Measurements from ENCODE around the gene S100A4. TPM values are rescaled to one million over a fixed set of nuclear protein-coding genes. Genes with fewer than 3 reads are reported as not detected.
A peak's percentile ranks its signal among the peaks of the same experiment; 100 is the strongest.
"Not testable (repeated sequence)": the region's sequence is repeated elsewhere in the genome, so short reads cannot be mapped to it uniquely, and the experiment has no call there.

The S100A4 gene
- total RNA-seq, 2 experiments from 2014 or later: 352 to 382 TPM

GRCh38 chr1:153567621-153568366 is 22.2 kb upstream of the S100A4 start:
- POLR2A ChIA-PET: interaction anchor here (0.9 to 6.5 kb wide), 4 partner anchors 23 to 66 kb away, joined by 3 to 99 read pairs (median 4); partner anchors contain the start of genes CHTOP and S100A6
- Mint-ChIP-seq H3K27me3 (peaks cover 1% of the 10 kb centered on the region), H3K9me3 (no peaks in the 10 kb centered on the region), H3K36me3 (no peaks in the 10 kb centered on the region), H3K27ac (peak overlapping the region; percentile 87), H3K4me3 (peak overlapping the region; percentile 24), H3K4me1 (ENCODE audit: low read depth) (peaks cover 63% of the 10 kb centered on the region)
- DNase-seq: peak; percentile 86
- CTCF ChIA-PET: interaction anchor here (0.6 to 7.5 kb wide), 21 partner anchors 10 to 224 kb away, joined by 3 to 269 read pairs (median 6); partner anchors contain the start of genes CHTOP, S100A1, S100A4 and S100A5
- intact Hi-C loops (cut with micrococcal nuclease): loop anchor here (1.0 to 5.0 kb wide), 4 partner anchors 34 to 160 kb away; partner anchors contain the start of genes INTS3 and SNAPIN

GRCh38 chr1:153566414-153567371 is 21.1 kb upstream of the S100A4 start:
- CTCF ChIA-PET: interaction anchor here (0.7 to 2.4 kb wide), 9 partner anchors 22 to 67 kb away, joined by 3 to 45 read pairs (median 5); partner anchors contain the start of genes CHTOP, S100A4, S100A5 and S100A6
- H3K4me1 Mint-ChIP-seq (ENCODE audit: low read depth): peaks cover 53% of the 10 kb centered on the region

GRCh38 chr1:153565529-153566374 is 20.1 kb upstream of the S100A4 start, which contains the start of gene S100A2:
TSS of gene S100A2 (minus strand) at chr1:153565844. CDS start at chr1:153563877, 1,967 bp downstream.
- peak within 1 kb of the TSS; percentile 71 for H3K4me3 Mint-ChIP-seq
- CTCF ChIA-PET: interaction anchor here (1.0 to 2.4 kb wide), 8 partner anchors 21 to 68 kb away, joined by 3 to 45 read pairs (median 8); partner anchors contain the start of genes CHTOP, S100A4 and S100A6
- no peaks in the 10 kb centered on the region for H3K36me3 Mint-ChIP-seq
- POLR2A ChIA-PET: interaction anchor here (0.6 to 6.3 kb wide), 8 partner anchors 15 to 69 kb away, joined by 3 to 50 read pairs (median 10); partner anchors contain the start of genes CHTOP, S100A4 and S100A6
- H3K9me3 Mint-ChIP-seq: no peaks in the 10 kb centered on the region
- H3K27me3 Mint-ChIP-seq: no peaks in the 10 kb centered on the region
- DNase-seq: peak; percentile 79
- intact Hi-C loops (cut with micrococcal nuclease): loop anchor here (1.0 to 5.0 kb wide), 4 partner anchors 20 to 162 kb away; partner anchors contain the start of genes INTS3, S100A4 and SNAPIN
- peak within 1 kb of the TSS; percentile 97 for H3K27ac Mint-ChIP-seq
- peaks cover 48% of the 10 kb centered on the region for H3K4me1 Mint-ChIP-seq (ENCODE audit: low read depth)

More at GRCh38 chr1:153566414-153567371, 21.1 kb upstream of the S100A4 start:
- Mint-ChIP-seq H3K27ac (peak overlapping the region; percentile 97), H3K36me3 (no peaks in the 10 kb centered on the region), H3K9me3 (no peaks in the 10 kb centered on the region), H3K4me3 (peak overlapping the region; percentile 64), H3K27me3 (peaks cover 1% of the 10 kb centered on the region)
- intact Hi-C loops (cut with micrococcal nuclease): loop anchor here (1.0 to 5.0 kb wide), 4 partner anchors 21 to 161 kb away; partner anchors contain the start of genes INTS3, S100A4 and SNAPIN
- POLR2A ChIA-PET: interaction anchor here (0.9 to 6.3 kb wide), 7 partner anchors 14 to 68 kb away, joined by 3 to 50 read pairs (median 18); partner anchors contain the start of genes CHTOP, S100A4 and S100A6
- peak; percentile 95 for DNase-seq

GRCh38 chr1:153563991-153564390 is 18.4 kb upstream of the S100A4 start:
- ChIA-PET POLR2A (interaction anchor here (1.0 to 6.3 kb wide), 4 partner anchors 8 to 108 kb away, joined by 4 to 50 read pairs (median 4); partner anchors contain the start of gene S100A4), CTCF (interaction anchor here (1.3 to 1.6 kb wide), 3 partner anchors 19 to 53 kb away, joined by 5 to 8 read pairs (median 6); partner anchors contain the start of gene S100A4)
- no peak overlapping the region for H3K4me3 Mint-ChIP-seq
- H3K4me1 Mint-ChIP-seq (ENCODE audit: low read depth): peaks cover 35% of the 10 kb centered on the region
- H3K27ac Mint-ChIP-seq: peak overlapping the region; percentile 20
- intact Hi-C loops (cut with micrococcal nuclease): no loop called here
- no peaks in the 10 kb centered on the region for H3K9me3 Mint-ChIP-seq
- no peak for DNase-seq
- H3K27me3 Mint-ChIP-seq: no peaks in the 10 kb centered on the region
- H3K36me3 Mint-ChIP-seq: no peaks in the 10 kb centered on the region

- CTCF ChIA-PET: interaction anchor here (1.3 to 1.6 kb wide), 3 partner anchors 18 to 53 kb away, joined by 5 to 8 read pairs (median 6); partner anchors contain the start of gene S100A4
- POLR2A ChIA-PET: interaction anchor here (1.0 to 6.3 kb wide), 4 partner anchors 9 to 109 kb away, joined by 4 to 50 read pairs (median 4); partner anchors contain the start of gene S100A4
- no peaks in the 10 kb centered on the region for H3K9me3 Mint-ChIP-seq
- no peak for DNase-seq
- intact Hi-C loops (cut with micrococcal nuclease): no loop called here
- no peaks in the 10 kb centered on the region for H3K27me3 Mint-ChIP-seq
- no peak overlapping the region for H3K27ac Mint-ChIP-seq
- no peaks in the 10 kb centered on the region for H3K36me3 Mint-ChIP-seq
- H3K4me3 Mint-ChIP-seq: no peak overlapping the region
- H3K4me1 Mint-ChIP-seq (ENCODE audit: low read depth): peaks cover 31% of the 10 kb centered on the region
These were observed 17.9 kb upstream of the S100A4 start for GRCh38 chr1:153563483-153563901.

- H3K36me3 Mint-ChIP-seq, H3K27ac Mint-ChIP-seq: not testable (repeated sequence)
- POLR2A ChIA-PET: interaction anchor here (0.9 to 6.3 kb wide), 3 partner anchors 18 to 72 kb away, joined by 3 to 50 read pairs (median 4); partner anchors contain the start of genes CHTOP and S100A4
These were observed 16.4 kb upstream of the S100A4 start for GRCh38 chr1:153562021-153562420.

GRCh38 chr1:153561466-153561985 is 15.9 kb upstream of the S100A4 start:
- intact Hi-C loops (cut with micrococcal nuclease): no loop called here

More at GRCh38 chr1:153562021-153562420, 16.4 kb upstream of the S100A4 start:
- CTCF ChIA-PET: interaction anchor here (1.0 to 2.2 kb wide), 4 partner anchors 10 to 51 kb away, joined by 3 to 7 read pairs (median 5); no protein-coding TSS in a partner anchor
- H3K27me3 Mint-ChIP-seq; H3K4me3 Mint-ChIP-seq; H3K9me3 Mint-ChIP-seq; intact Hi-C loops (cut with micrococcal nuclease); DNase-seq: not testable (repeated sequence)
- H3K4me1 Mint-ChIP-seq (ENCODE audit: low read depth): peaks cover 17% of the 10 kb centered on the region

GRCh38 chr1:153560771-153561465 is 15.3 kb upstream of the S100A4 start:
- CTCF ChIA-PET: interaction anchor here (1.1 to 2.2 kb wide), 4 partner anchors 11 to 50 kb away, joined by 4 to 8 read pairs (median 6); no protein-coding TSS in a partner anchor
- Mint-ChIP-seq H3K27me3 (no peaks in the 10 kb centered on the region), H3K9me3 (no peaks in the 10 kb centered on the region), H3K27ac (no peak overlapping the region), H3K36me3 (no peaks in the 10 kb centered on the region), H3K4me3 (no peak overlapping the region), H3K4me1 (ENCODE audit: low read depth) (peaks cover 8% of the 10 kb centered on the region)
- intact Hi-C loops (cut with micrococcal nuclease): no loop called here
- no peak for DNase-seq
- POLR2A ChIA-PET: interaction anchor here (0.9 to 6.3 kb wide), 4 partner anchors 9 to 73 kb away, joined by 3 to 50 read pairs (median 4); partner anchors contain the start of genes CHTOP and S100A4

More at GRCh38 chr1:153561466-153561985, 15.9 kb upstream of the S100A4 start:
- CTCF ChIA-PET: interaction anchor here (1.0 to 2.2 kb wide), 4 partner anchors 11 to 51 kb away, joined by 3 to 7 read pairs (median 5); no protein-coding TSS in a partner anchor
- POLR2A ChIA-PET: interaction anchor here (0.9 to 6.3 kb wide), 4 partner anchors 10 to 72 kb away, joined by 3 to 50 read pairs (median 4); partner anchors contain the start of genes CHTOP and S100A4
- no peak overlapping the region for H3K27ac Mint-ChIP-seq
- H3K27me3 Mint-ChIP-seq: no peaks in the 10 kb centered on the region
- DNase-seq: no peak
- no peaks in the 10 kb centered on the region for H3K9me3 Mint-ChIP-seq
- H3K4me1 Mint-ChIP-seq (ENCODE audit: low read depth): peaks cover 12% of the 10 kb centered on the region
- H3K4me3 Mint-ChIP-seq: no peak overlapping the region
- no peaks in the 10 kb centered on the region for H3K36me3 Mint-ChIP-seq

- Mint-ChIP-seq H3K27me3 (no peaks in the 10 kb centered on the region), H3K4me3 (no peak overlapping the region), H3K4me1 (ENCODE audit: low read depth) (peaks cover under 1% of the 10 kb centered on the region), H3K36me3 (no peaks in the 10 kb centered on the region), H3K27ac (no peak overlapping the region), H3K9me3 (no peaks in the 10 kb centered on the region)
- ChIA-PET CTCF (interaction anchor here (1.1 to 1.6 kb wide), 2 partner anchors 9 to 49 kb away, joined by 3 to 8 read pairs; no protein-coding TSS in a partner anchor), POLR2A (no interaction called here)
- intact Hi-C loops (cut with micrococcal nuclease): no loop called here
- DNase-seq: no peak
These were observed 14.6 kb upstream of the S100A4 start for GRCh38 chr1:153560241-153560640.

All from activated CD4-positive, alpha-beta memory T cell treated with anti-CD3 and anti-CD28 coated beads for 36 hours (primary cell).